BJ (cell line): ENCODE measurements around the gene LDLRAD3. TPM values are rescaled to one million over a fixed set of nuclear protein-coding genes. Genes with fewer than 3 reads are reported as not detected.

Source experiments
- CTCF ChIA-PET: fragments of 350-600 bp; formaldehyde crosslinking; extraction: SDS; loops from one replicate; lab custom pipeline; 2021; ENCODE audit warnings: antibody characterized with exemption, inconsistent platforms; lab: Yijun Ruan, JAX
- POLR2A ChIA-PET: fragments of 300-600 bp; sonication (Branson Sonifier 250); formaldehyde crosslinking; extraction: SDS; loops from one replicate; lab custom pipeline; 2021; ENCODE audit warnings: antibody characterized with exemption; lab: Charles Lee
- DNase-seq: peaks from one replicate; pipeline ENCODE4 v3.0.0-alpha.2; 2011; ENCODE audit warnings: low read depth
- H3K27me3 ChIP-seq: 2 replicates; pipeline ENCODE4 v1.6.0; 2011; ENCODE audit warnings: low read length; ENCODE audit not compliant: control insufficient read depth, insufficient read depth
- H3K36me3 ChIP-seq: 2 replicates; pipeline ENCODE4 v1.5.1; 2011; ENCODE audit warnings: low read length; ENCODE audit not compliant: control insufficient read depth, insufficient read depth
- H3K4me3 ChIP-seq: 2 replicates; pipeline ENCODE4 v1.5.1; 2011; ENCODE audit warnings: low read depth, mild to moderate bottlenecking, control low read depth, low read length
- polyA plus RNA-seq: library from polyadenylated mRNA; depleted of rRNA; stranded (reverse); fragments of >200 nt; gene quantifications from 2 replicates; pipeline ENCODE4 v1.2.3, GENCODE V29; 2011
- small RNA-seq: library from RNA; depleted of rRNA; stranded (forward); fragments of <200 nt; gene quantifications from one replicate; pipeline ENCODE3, GENCODE V24; 2012; ENCODE audit warnings: low replicate concordance, low read depth; ENCODE audit not compliant: insufficient read length
- TF ChIP-seq, protein P1 (sequence below): IDR thresholded peaks from 2 replicates; pipeline ENCODE4 v1.5.1; 2011; ENCODE audit warnings: low read depth, mild to moderate bottlenecking, control low read depth, inconsistent platforms, low read length, moderate library complexity; ENCODE audit not compliant: insufficient read depth

Gene LDLRAD3
- polyA plus RNA-seq, 1 experiment, result 3.5 TPM

DNA sequence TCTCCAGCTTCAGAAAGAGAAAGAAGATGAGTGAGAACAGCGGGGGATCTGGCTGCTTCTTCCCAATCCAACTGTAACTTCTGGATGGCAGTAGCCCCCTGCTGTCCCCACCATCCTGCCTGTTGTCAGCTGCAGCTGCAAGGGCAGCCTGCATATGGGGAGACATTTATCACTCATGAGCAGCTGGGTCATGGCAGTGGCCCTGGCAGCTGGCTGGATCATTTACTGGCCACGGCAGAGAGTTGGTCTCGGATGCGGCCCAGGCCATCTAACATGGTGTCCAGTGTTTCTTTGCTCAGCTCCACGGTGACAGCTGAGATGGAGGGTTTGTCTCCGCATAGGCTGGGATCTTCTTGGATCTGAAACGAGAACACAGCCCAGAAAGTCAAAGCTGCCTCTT lies 330.6 kb downstream of the LDLRAD3 start:
- ChIA-PET POLR2A (no interaction called here), CTCF (interaction anchor here (0.5 to 2.8 kb wide), 4 partner anchors 8 to 452 kb away, joined by 3 to 21 read pairs (median 6); no protein-coding TSS in a partner anchor)
- no peak for DNase-seq
- TF ChIP-seq, protein P1, sequence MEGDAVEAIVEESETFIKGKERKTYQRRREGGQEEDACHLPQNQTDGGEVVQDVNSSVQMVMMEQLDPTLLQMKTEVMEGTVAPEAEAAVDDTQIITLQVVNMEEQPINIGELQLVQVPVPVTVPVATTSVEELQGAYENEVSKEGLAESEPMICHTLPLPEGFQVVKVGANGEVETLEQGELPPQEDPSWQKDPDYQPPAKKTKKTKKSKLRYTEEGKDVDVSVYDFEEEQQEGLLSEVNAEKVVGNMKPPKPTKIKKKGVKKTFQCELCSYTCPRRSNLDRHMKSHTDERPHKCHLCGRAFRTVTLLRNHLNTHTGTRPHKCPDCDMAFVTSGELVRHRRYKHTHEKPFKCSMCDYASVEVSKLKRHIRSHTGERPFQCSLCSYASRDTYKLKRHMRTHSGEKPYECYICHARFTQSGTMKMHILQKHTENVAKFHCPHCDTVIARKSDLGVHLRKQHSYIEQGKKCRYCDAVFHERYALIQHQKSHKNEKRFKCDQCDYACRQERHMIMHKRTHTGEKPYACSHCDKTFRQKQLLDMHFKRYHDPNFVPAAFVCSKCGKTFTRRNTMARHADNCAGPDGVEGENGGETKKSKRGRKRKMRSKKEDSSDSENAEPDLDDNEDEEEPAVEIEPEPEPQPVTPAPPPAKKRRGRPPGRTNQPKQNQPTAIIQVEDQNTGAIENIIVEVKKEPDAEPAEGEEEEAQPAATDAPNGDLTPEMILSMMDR, result no peak
- Histone ChIP-seq H3K4me3 (no peak overlapping the region), H3K27me3 (no peaks in the 10 kb centered on the region), H3K36me3 (peaks cover 18% of the 10 kb centered on the region)

DNA sequence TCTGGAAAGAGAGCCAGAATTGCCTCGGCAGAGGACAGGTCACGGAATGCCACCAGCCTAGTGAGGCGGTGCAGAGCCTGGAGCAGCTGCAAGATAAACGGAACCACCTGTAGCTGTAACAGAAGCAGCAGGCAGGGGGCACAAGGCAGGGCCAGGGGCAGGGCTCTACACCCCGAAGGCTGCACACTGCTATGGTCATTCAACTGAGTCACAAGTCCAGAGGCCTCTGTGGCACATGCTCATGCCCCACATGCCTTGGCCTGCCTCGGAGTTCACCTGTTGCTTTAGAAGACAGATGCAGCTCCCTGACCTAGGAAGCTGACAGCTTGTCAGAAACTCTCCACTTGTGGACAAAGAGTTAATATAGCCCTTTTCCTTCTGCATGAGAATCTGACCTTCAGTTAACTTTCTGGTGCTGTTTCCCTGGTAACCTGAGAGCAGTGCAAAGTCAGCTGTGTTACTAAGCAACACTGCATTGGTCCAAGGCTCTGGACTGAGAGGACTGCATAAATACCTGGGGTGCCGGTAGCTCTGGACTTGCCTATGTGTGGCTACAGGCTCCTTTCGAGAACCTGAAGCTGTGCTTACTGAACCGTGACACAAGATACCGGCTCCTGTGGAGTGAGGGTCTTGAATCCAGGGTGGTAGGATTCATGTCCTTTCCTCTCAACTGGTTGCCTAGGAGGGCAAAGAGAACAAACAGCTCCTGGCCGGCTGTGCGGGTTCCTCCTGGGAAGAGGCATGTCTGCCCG lies 334.8 kb downstream of the LDLRAD3 start:
- TF ChIP-seq, protein P1, result no peak; the same call in 1 of the 2 replicates
- no peaks in the 10 kb centered on the region for H3K27me3 ChIP-seq
- CTCF ChIA-PET, result interaction anchor here (0.6 to 1.8 kb wide), 5 partner anchors 10 to 214 kb away, joined by 3 to 9 read pairs (median 3); no protein-coding TSS in a partner anchor
- peaks cover 16% of the 10 kb centered on the region for H3K36me3 ChIP-seq
- no peak for DNase-seq
- no peak overlapping the region for H3K4me3 ChIP-seq
- POLR2A ChIA-PET, result no interaction called here

DNA sequence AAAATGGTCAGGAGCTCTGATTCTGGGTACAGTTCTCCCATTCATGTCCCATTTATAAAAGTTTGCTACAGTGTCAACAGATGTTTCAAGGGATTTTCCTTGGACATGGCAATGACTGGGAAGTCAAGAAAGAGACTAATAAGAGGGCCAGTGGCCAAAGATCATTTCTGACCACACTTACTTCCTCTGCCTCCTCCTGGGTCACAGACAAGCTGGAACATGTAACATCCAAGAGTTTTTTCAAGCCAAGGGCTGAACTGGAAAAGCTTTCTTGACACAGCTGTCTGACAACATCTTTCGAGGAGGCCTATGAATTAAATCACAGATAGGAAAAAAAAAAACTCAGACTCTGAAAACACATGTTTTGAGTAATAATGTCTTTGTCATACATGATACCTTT lies 336.7 kb downstream of the LDLRAD3 start:
- no peak for DNase-seq
- ChIA-PET POLR2A (no interaction called here), CTCF (interaction anchor here (0.7 to 1.4 kb wide), 3 partner anchors 10 to 14 kb away, joined by 3 read pairs; no protein-coding TSS in a partner anchor)
- H3K4me3 ChIP-seq, result no peak overlapping the region
- no peaks in the 10 kb centered on the region for H3K27me3 ChIP-seq
- TF ChIP-seq, protein P1, result no peak
- H3K36me3 ChIP-seq, result peaks cover 8% of the 10 kb centered on the region

Small RNAs within 50 kb of the gene (small RNA-seq; reads per million reads assigned to genes)
- not detected for gene MIR3973
